Smooth muscle cell (in vitro differentiated cells): ENCODE results near the gene AJUBA. TPM values are rescaled to one million over a fixed set of nuclear protein-coding genes. Genes with fewer than 3 reads are reported as not detected.
A peak's percentile ranks its signal among the peaks of the same experiment; 100 is the strongest.

ENCODE experiments used
- DNase-seq: peaks from one replicate; lab custom pipeline; 2025; ENCODE audit not compliant: unreplicated experiment; lab: John Stamatoyannopoulos, UW
- H2AFZ ChIP-seq: fragments of 200-600 bp; sonication (generic); 2 replicates; pipeline ENCODE4 v1.6.0; 2016; ENCODE audit warnings: antibody characterized with exemption, low read depth, mild to moderate bottlenecking
- H3F3A ChIP-seq: fragments of 200-600 bp; sonication (generic); 2 replicates; pipeline ENCODE4 v1.6.0; 2017; ENCODE audit warnings: antibody characterized with exemption, low read depth
- H3K27ac ChIP-seq: fragments of 200-600 bp; sonication (generic); 2 replicates; pipeline ENCODE4 v1.5.1; 2016; ENCODE audit warnings: low read depth, mild to moderate bottlenecking
- H3K27me3 ChIP-seq: fragments of 200-600 bp; sonication (generic); 2 replicates; pipeline ENCODE4 v1.6.1; 2016; ENCODE audit warnings: low read depth, mild to moderate bottlenecking
- H3K36me3 ChIP-seq: fragments of 200-600 bp; sonication (generic); 2 replicates; pipeline ENCODE4 v1.5.1; 2016; ENCODE audit warnings: low read depth
- H3K4me1 ChIP-seq: fragments of 200-600 bp; sonication (generic); 2 replicates; pipeline ENCODE4 v1.5.1; 2016; ENCODE audit warnings: low read depth
- H3K4me2 ChIP-seq: fragments of 200-600 bp; sonication (generic); 2 replicates; pipeline ENCODE4 v1.6.0; 2016; ENCODE audit warnings: mild to moderate bottlenecking
- H3K4me3 ChIP-seq: fragments of 200-600 bp; sonication (generic); 2 replicates; pipeline ENCODE4 v1.5.1; 2016; ENCODE audit warnings: mild to moderate bottlenecking
- H3K79me2 ChIP-seq: fragments of 200-600 bp; sonication (generic); 2 replicates; pipeline ENCODE4 v1.6.0; 2016; ENCODE audit warnings: low read depth, mild to moderate bottlenecking
- H3K9ac ChIP-seq: fragments of 200-600 bp; sonication (generic); 2 replicates; pipeline ENCODE4 v1.6.0; 2016; ENCODE audit warnings: low read depth
- H3K9me3 ChIP-seq: fragments of 200-600 bp; sonication (generic); replicated peaks from 2 replicates; pipeline ENCODE4 v1.5.1; 2016; ENCODE audit warnings: low read depth
- H4K20me1 ChIP-seq: fragments of 200-600 bp; sonication (generic); 2 replicates; pipeline ENCODE4 v1.6.0; 2016; ENCODE audit warnings: low read depth
- CTCF ChIP-seq: fragments of 200-600 bp; sonication (generic); IDR thresholded peaks from 2 replicates; pipeline ENCODE4 v1.5.1; 2017; ENCODE audit warnings: borderline replicate concordance, mild to moderate bottlenecking, antibody characterized with exemption; ENCODE audit not compliant: insufficient read depth, poor library complexity, severe bottlenecking
- WGBS: methylation state at CpG from one replicate; pipeline ENCODE4 v1.1.7; 2016; ENCODE audit warnings: low lambda C conversion rate; 5-methylcytosine and 5-hydroxymethylcytosine counted together
- polyA plus RNA-seq: library from polyadenylated mRNA; unstranded; fragments of >200 nt; fragmentation: Nextera tagmentation; extraction: Ambion mirVana; gene quantifications from 2 replicates; pipeline ENCODE4 v1.2.1, GENCODE V29; 2016
- total RNA-seq: library from RNA; depleted of rRNA; stranded (reverse); fragments of >200 nt; gene quantifications from 2 replicates; pipeline ENCODE4 v1.2.3, GENCODE V29; 2014

Gene AJUBA
- total and polyA plus RNA-seq, 2 experiments from 2014 or later = 19.8 to 20.7 TPM

GRCh38 chr14:22926316-22926715 is 56.0 kb downstream of the AJUBA start:
- Histone ChIP-seq H3K27ac (no peak overlapping the region), H3K4me2 (no peak overlapping the region), H3K4me3 (no peak overlapping the region), H3K79me2 (peaks cover 18% of the 10 kb centered on the region), H4K20me1 (no peaks in the 10 kb centered on the region), H3K9me3 (no peaks in the 10 kb centered on the region), H3K4me1 (peaks cover 15% of the 10 kb centered on the region), H3K9ac (no peak overlapping the region), H3F3A (peaks cover 5% of the 10 kb centered on the region), H2AFZ (no peak overlapping the region), H3K27me3 (no peaks in the 10 kb centered on the region), H3K36me3 (peaks cover 10% of the 10 kb centered on the region)
- DNase-seq = no peak
- TF ChIP-seq CTCF = no peak
- WGBS = 93% methylated on average over 4 of the region's 4 CpGs

- no peaks in the 10 kb centered on the region for H4K20me1 ChIP-seq
- peaks cover 5% of the 10 kb centered on the region for H3F3A ChIP-seq
- H3K4me3 ChIP-seq = no peak overlapping the region
- H3K36me3 ChIP-seq = peaks cover 10% of the 10 kb centered on the region
- WGBS = 97% methylated on average over 8 of the region's 8 CpGs
- no peak overlapping the region for H2AFZ ChIP-seq
- peaks cover 15% of the 10 kb centered on the region for H3K4me1 ChIP-seq
- no peak for DNase-seq
- no peak overlapping the region for H3K27ac ChIP-seq
- H3K79me2 ChIP-seq = peaks cover 18% of the 10 kb centered on the region
- TF ChIP-seq CTCF = no peak
- no peaks in the 10 kb centered on the region for H3K27me3 ChIP-seq
- H3K9ac ChIP-seq = no peak overlapping the region
- no peaks in the 10 kb centered on the region for H3K9me3 ChIP-seq
- no peak overlapping the region for H3K4me2 ChIP-seq
Measured at GRCh38 chr14:22925513-22925912, 56.8 kb downstream of the AJUBA start.

GRCh38 chr14:22923746-22924145 is 58.6 kb downstream of the AJUBA start:
- no peaks in the 10 kb centered on the region for H4K20me1 ChIP-seq
- H3K9me3 ChIP-seq = no peaks in the 10 kb centered on the region
- peaks cover 15% of the 10 kb centered on the region for H3K4me1 ChIP-seq
- H3K9ac ChIP-seq = no peak overlapping the region
- no peaks in the 10 kb centered on the region for H3K27me3 ChIP-seq
- H2AFZ ChIP-seq = no peak overlapping the region
- H3K36me3 ChIP-seq = peaks cover 10% of the 10 kb centered on the region
- 98% methylated on average over 5 of the region's 5 CpGs for WGBS
- H3F3A ChIP-seq = peaks cover 8% of the 10 kb centered on the region
- H3K4me3 ChIP-seq = no peak overlapping the region
- TF ChIP-seq CTCF = no peak
- peaks cover 15% of the 10 kb centered on the region for H3K79me2 ChIP-seq
- no peak for DNase-seq
- no peak overlapping the region for H3K27ac ChIP-seq
- no peak overlapping the region for H3K4me2 ChIP-seq

- H3K4me3 ChIP-seq = no peak overlapping the region
- peaks cover 16% of the 10 kb centered on the region for H3K79me2 ChIP-seq
- H3K27me3 ChIP-seq = no peaks in the 10 kb centered on the region
- TF ChIP-seq CTCF = no peak
- no peaks in the 10 kb centered on the region for H4K20me1 ChIP-seq
- H3F3A ChIP-seq = peaks cover 8% of the 10 kb centered on the region
- H3K4me1 ChIP-seq = peaks cover 11% of the 10 kb centered on the region
- DNase-seq = no peak
- no peak overlapping the region for H3K9ac ChIP-seq
- H3K9me3 ChIP-seq = no peaks in the 10 kb centered on the region
- peaks cover 10% of the 10 kb centered on the region for H3K36me3 ChIP-seq
- 94% methylated on average over 2 of the region's 2 CpGs for WGBS
- H3K4me2 ChIP-seq = no peak overlapping the region
- peak overlapping the region; percentile 52 for H3K27ac ChIP-seq
- H2AFZ ChIP-seq = no peak overlapping the region
Measured at GRCh38 chr14:22922294-22922693, 60.1 kb downstream of the AJUBA start.
